Measurements from ENCODE around the gene PHYHIPL. TPM values are rescaled to one million over a fixed set of nuclear protein-coding genes. Genes with fewer than 3 reads are reported as not detected.

The PHYHIPL gene
- polyA plus RNA-seq, 1 of the 3 experiments (the other 2 are of a cell fraction), result 0.44 TPM

DNA sequence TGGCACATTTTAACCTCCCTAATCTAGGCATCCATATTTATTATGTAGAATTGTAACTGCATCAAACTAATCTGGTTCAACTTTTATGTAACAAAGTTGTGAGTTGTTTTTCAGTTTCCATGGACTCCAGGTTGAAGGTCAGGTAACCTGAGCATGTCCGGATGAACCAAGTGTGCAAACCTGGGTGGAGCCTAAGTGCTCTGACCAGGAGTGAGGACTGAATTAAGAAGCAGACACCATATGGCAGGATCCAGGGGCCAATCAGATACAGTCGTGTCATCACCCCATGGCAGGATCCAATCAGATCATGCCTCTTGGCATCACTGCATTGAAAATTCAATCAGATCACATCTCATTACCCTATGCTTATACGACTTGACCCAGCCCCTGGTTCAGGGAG lies 41.2 kb upstream of the PHYHIPL start:
- ChIA-PET POLR2A (no interaction called here), CTCF (no interaction called here)
- H2AFZ ChIP-seq (ENCODE audit: low read depth), result no peak overlapping the region
- no peak for DNase-seq
- H3K27me3 ChIP-seq (ENCODE audit: insufficient read depth), result no peaks in the 10 kb centered on the region
- no peaks in the 10 kb centered on the region for H3F3A ChIP-seq (replicated peaks; ENCODE audit: insufficient read depth)
- TF ChIP-seq RFX5 (IDR thresholded peaks at IDR 0.05; ENCODE audit: low read length) (no peak), EZH2phosphoT487 (IDR thresholded peaks at IDR 0.05; ENCODE audit: borderline replicate concordance, low read depth) (no peak), GABPA (IDR thresholded peaks at IDR 0.05; ENCODE audit: low read depth) (no peak), ELF1 (IDR thresholded peaks at IDR 0.05) (no peak), TAF1 (IDR thresholded peaks at IDR 0.05; ENCODE audit: borderline replicate concordance, low read depth, low read length) (no peak), NFIC (IDR thresholded peaks at IDR 0.05; ENCODE audit: borderline replicate concordance) (no peak), TEAD4 (IDR thresholded peaks at IDR 0.05; ENCODE audit: borderline replicate concordance, insufficient read depth) (no peak), RXRA (IDR thresholded peaks at IDR 0.05; ENCODE audit: borderline replicate concordance, low read depth) (no peak), USF2 (IDR thresholded peaks at IDR 0.05; ENCODE audit: borderline replicate concordance, low read depth, low read length) (no peak), MAX (IDR thresholded peaks at IDR 0.05; ENCODE audit: low read depth) (no peak), RCOR1 (IDR thresholded peaks at IDR 0.05; ENCODE audit: low read length) (no peak), SMC3 (IDR thresholded peaks at IDR 0.05; ENCODE audit: low read depth, low read length) (no peak)
- no peaks in the 10 kb centered on the region for H3K36me3 ChIP-seq (replicated peaks in 1 of 2; ENCODE audit: control insufficient read depth in 1 of 2, insufficient read depth in 2 of 2, low read length in 1 of 2)
- H3K9ac ChIP-seq, result no peak overlapping the region
- 50% methylated on average over 2 of the region's 3 CpGs for WGBS (ENCODE audit: low lambda C conversion rate)
- no peaks in the 10 kb centered on the region for H4K20me1 ChIP-seq (ENCODE audit: insufficient read depth)
- H3K79me2 ChIP-seq (ENCODE audit: insufficient read depth), result no peaks in the 10 kb centered on the region
- no peaks in the 10 kb centered on the region; a peak in 1 of 4 replicates for H3K4me1 ChIP-seq (ENCODE audit: control insufficient read depth in 1 of 2, insufficient read depth in 2 of 2, low read depth in 1 of 2, low read length in 1 of 2)
- H3K9me3 ChIP-seq, result no peaks in the 10 kb centered on the region
- H3K4me3 ChIP-seq (ENCODE audit: low read depth in 2 of 2, low read length in 1 of 2), result no peak overlapping the region
- no peaks in the 10 kb centered on the region for H3K9me2 ChIP-seq
- H3K27ac ChIP-seq (ENCODE audit: low read depth in 2 of 2, low read length in 1 of 2), result no peak overlapping the region
- H3K4me2 ChIP-seq, result no peak overlapping the region

DNA sequence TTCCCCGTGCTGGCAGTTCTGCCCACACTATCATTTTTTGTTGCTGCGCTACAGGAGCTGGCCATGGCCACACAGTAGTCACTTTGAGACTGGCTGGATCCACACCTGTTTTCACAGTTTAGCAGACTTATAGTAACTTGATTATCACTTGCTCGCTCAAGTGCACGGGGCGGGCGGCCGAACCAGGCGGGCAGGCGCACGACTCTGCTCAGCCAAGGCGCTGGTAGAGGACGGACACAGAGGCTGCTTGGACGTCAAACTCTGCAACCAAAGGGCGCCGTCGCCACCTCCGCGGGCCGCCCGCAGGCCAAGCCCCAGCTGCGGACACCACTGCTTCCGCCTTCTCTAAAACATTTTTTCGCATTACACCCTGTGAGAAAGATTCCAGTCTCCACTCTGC lies 38.4 kb upstream of the PHYHIPL start:
- H3K36me3 ChIP-seq (replicated peaks in 1 of 2; ENCODE audit: control insufficient read depth in 1 of 2, insufficient read depth in 2 of 2, low read length in 1 of 2), result no peaks in the 10 kb centered on the region

More for the DNA sequence above, 38.4 kb upstream of the PHYHIPL start:
- ChIA-PET POLR2A (no interaction called here), CTCF (no interaction called here)
- H3K4me2 ChIP-seq, result no peak overlapping the region
- no peak overlapping the region for H3K27ac ChIP-seq (ENCODE audit: low read depth in 2 of 2, low read length in 1 of 2)
- H3K9me2 ChIP-seq, result no peaks in the 10 kb centered on the region
- H2AFZ ChIP-seq (ENCODE audit: low read depth), result no peak overlapping the region
- TF ChIP-seq, protein P1, sequence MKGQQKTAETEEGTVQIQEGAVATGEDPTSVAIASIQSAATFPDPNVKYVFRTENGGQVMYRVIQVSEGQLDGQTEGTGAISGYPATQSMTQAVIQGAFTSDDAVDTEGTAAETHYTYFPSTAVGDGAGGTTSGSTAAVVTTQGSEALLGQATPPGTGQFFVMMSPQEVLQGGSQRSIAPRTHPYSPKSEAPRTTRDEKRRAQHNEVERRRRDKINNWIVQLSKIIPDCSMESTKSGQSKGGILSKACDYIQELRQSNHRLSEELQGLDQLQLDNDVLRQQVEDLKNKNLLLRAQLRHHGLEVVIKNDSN (IDR thresholded peaks at IDR 0.05; ENCODE audit: borderline replicate concordance, low read depth), result no peak
- no peak for TF ChIP-seq MAX (IDR thresholded peaks at IDR 0.05; ENCODE audit: low read depth)
- no peak for TF ChIP-seq FOSL2 (IDR thresholded peaks at IDR 0.05; ENCODE audit: borderline replicate concordance, low read depth)
- no peak for TF ChIP-seq POLR2AphosphoS5 (IDR thresholded peaks at IDR 0.05; ENCODE audit: low read depth, low read length)
- no peak for TF ChIP-seq GATA2 (CRISPR knock-in tag; IDR thresholded peaks at IDR 0.05)
- no peak for TF ChIP-seq RFX5 (IDR thresholded peaks at IDR 0.05; ENCODE audit: low read length)
- no peak for TF ChIP-seq GABPA (IDR thresholded peaks at IDR 0.05; ENCODE audit: low read depth)
- TF ChIP-seq TAF1 (IDR thresholded peaks at IDR 0.05; ENCODE audit: borderline replicate concordance, low read depth, low read length), result no peak
- no peak for TF ChIP-seq SIN3A (IDR thresholded peaks at IDR 0.05; ENCODE audit: borderline replicate concordance, low read depth, low read length)
- no peak for TF ChIP-seq YY1 (IDR thresholded peaks at IDR 0.05; ENCODE audit: low read depth)
- TF ChIP-seq USF2 (IDR thresholded peaks at IDR 0.05; ENCODE audit: borderline replicate concordance, low read depth, low read length), result no peak
- TF ChIP-seq, protein P2, sequence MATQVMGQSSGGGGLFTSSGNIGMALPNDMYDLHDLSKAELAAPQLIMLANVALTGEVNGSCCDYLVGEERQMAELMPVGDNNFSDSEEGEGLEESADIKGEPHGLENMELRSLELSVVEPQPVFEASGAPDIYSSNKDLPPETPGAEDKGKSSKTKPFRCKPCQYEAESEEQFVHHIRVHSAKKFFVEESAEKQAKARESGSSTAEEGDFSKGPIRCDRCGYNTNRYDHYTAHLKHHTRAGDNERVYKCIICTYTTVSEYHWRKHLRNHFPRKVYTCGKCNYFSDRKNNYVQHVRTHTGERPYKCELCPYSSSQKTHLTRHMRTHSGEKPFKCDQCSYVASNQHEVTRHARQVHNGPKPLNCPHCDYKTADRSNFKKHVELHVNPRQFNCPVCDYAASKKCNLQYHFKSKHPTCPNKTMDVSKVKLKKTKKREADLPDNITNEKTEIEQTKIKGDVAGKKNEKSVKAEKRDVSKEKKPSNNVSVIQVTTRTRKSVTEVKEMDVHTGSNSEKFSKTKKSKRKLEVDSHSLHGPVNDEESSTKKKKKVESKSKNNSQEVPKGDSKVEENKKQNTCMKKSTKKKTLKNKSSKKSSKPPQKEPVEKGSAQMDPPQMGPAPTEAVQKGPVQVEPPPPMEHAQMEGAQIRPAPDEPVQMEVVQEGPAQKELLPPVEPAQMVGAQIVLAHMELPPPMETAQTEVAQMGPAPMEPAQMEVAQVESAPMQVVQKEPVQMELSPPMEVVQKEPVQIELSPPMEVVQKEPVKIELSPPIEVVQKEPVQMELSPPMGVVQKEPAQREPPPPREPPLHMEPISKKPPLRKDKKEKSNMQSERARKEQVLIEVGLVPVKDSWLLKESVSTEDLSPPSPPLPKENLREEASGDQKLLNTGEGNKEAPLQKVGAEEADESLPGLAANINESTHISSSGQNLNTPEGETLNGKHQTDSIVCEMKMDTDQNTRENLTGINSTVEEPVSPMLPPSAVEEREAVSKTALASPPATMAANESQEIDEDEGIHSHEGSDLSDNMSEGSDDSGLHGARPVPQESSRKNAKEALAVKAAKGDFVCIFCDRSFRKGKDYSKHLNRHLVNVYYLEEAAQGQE (IDR thresholded peaks at IDR 0.05; ENCODE audit: low read depth, low read length), result no peak
- TF ChIP-seq FOXJ3 (CRISPR knock-in tag; IDR thresholded peaks at IDR 0.05), result no peak
- no peak for TF ChIP-seq EP300 (IDR thresholded peaks at IDR 0.05; ENCODE audit: borderline replicate concordance in 1 of 2, low read depth in 1 of 2, low read length in 1 of 2)
- no peak for TF ChIP-seq NRF1 (IDR thresholded peaks at IDR 0.05; ENCODE audit: low read depth, low read length)
- no peaks in the 10 kb centered on the region for H3K79me2 ChIP-seq (ENCODE audit: insufficient read depth)
- H3K9ac ChIP-seq, result no peak overlapping the region
- no peaks in the 10 kb centered on the region for H4K20me1 ChIP-seq (ENCODE audit: insufficient read depth)
- H3K4me3 ChIP-seq (ENCODE audit: low read depth in 2 of 2, low read length in 1 of 2), result no peak overlapping the region
- DNase-seq, result no peak
- no peaks in the 10 kb centered on the region for H3K27me3 ChIP-seq (ENCODE audit: insufficient read depth)
- H3K9me3 ChIP-seq, result no peaks in the 10 kb centered on the region
- H3F3A ChIP-seq (replicated peaks; ENCODE audit: insufficient read depth), result no peaks in the 10 kb centered on the region
- H3K4me1 ChIP-seq (ENCODE audit: control insufficient read depth in 1 of 2, insufficient read depth in 2 of 2, low read depth in 1 of 2, low read length in 1 of 2), result no peaks in the 10 kb centered on the region; a peak in 1 of 4 replicates
- WGBS (ENCODE audit: low lambda C conversion rate), result 92% methylated on average over 23 of the region's 23 CpGs
